HG02938 (cell line): ENCODE data around the gene STRA6.

Experiments
- ATAC-seq: cut with Tn5 transposase; IDR thresholded peaks from one replicate; pipeline ENCODE4 v1.9.1; 2021; ENCODE audit warnings: mild to moderate bottlenecking, moderate library complexity; ENCODE audit not compliant: unreplicated experiment

The STRA6 gene

DNA sequence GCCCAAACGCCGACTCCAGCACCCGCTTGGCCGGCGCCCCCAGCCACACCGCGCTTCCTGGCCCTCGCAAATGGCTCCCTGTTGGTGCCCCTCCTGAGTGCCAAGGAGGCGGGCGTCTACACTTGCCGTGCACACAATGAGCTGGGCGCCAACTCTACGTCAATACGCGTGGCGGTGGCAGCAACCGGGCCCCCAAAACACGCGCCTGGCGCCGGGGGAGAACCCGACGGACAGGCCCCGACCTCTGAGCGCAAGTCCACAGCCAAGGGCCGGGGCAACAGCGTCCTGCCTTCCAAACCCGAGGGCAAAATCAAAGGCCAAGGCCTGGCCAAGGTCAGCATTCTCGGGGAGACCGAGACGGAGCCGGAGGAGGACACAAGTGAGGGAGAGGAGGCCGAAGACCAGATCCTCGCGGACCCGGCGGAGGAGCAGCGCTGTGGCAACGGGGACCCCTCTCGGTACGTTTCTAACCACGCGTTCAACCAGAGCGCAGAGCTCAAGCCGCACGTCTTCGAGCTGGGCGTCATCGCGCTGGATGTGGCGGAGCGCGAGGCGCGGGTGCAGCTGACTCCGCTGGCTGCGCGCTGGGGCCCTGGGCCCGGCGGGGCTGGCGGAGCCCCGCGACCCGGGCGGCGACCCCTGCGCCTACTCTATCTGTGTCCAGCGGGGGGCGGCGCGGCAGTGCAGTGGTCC is 68.7 kb downstream of the STRA6 start:
- no peak for ATAC-seq

DNA sequence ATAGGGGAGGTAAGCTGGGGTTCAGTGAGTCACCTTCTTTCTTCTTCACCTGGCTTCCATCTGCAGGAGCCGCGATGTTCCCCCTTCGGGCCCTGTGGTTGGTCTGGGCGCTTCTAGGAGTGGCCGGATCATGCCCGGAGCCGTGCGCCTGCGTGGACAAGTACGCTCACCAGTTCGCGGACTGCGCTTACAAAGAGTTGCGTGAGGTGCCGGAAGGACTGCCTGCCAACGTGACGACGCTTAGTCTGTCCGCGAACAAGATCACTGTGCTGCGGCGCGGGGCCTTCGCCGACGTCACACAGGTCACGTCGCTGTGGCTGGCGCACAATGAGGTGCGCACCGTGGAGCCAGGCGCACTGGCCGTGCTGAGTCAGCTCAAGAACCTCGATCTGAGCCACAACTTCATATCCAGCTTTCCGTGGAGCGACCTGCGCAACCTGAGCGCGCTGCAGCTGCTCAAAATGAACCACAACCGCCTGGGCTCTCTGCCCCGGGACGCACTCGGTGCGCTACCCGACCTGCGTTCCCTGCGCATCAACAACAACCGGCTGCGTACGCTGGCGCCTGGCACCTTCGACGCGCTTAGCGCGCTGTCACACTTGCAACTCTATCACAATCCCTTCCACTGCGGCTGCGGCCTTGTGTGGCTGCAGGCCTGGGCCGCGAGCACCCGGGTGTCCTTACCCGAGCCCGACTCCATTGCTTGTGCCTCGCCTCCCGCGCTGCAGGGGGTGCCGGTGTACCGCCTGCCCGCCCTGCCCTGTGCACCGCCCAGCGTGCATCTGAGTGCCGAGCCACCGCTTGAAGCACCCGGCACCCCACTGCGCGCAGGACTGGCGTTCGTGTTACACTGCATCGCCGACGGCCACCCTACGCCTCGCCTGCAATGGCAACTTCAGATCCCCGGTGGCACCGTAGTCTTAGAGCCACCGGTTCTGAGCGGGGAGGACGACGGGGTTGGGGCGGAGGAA is 69.6 kb downstream of the STRA6 start:
- ATAC-seq = no peak

- no peak for ATAC-seq
Measured at GRCh38 chr15:74131628-74132413, 70.8 kb downstream of the STRA6 start.

GRCh38 chr15:74130849-74131627 is 71.5 kb downstream of the STRA6 start:
- ATAC-seq = no peak

DNA sequence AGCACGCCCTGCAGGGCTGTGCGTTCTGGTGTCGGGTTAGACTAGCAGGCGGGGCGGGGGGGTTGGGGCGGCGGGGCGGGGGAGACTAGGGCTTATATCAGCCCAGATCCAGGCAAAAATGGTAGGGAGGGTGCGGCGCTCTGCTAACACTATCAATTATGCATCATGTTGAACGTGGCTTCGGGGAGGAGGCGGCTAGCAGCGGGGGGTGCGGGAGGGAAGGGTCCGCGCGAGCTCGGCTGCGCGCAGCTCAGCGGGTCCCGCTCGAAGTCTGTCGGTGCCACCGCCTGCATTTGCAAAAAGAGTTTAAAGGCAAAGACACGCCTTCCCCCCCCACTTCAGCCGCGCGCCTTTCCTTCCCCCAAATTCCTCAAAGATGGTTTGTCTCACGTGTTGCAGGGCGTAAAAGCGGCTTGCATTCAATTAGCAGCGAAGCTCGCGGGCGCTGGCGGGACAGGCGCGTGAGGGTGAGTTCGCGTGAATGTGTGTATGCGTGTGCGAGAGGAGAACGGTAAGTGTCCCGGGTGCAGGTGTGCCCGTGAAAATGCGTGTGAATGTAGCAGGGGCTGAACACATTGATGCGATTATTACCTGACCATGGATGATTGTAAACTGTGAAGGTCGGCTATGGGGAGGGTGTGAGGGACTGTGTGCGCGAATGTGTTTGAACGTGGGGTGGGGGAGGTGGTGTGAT is 72.3 kb downstream of the STRA6 start, which contains the start of gene ISLR2:
ISLR2 (plus strand) TSS at position 432 of the 694 bp plus-strand sequence. CDS start 2,169 bp downstream, outside the sequence.
- ATAC-seq = no peak

GRCh38 chr15:74129586-74130154 is 72.9 kb downstream of the STRA6 start:
- no peak for ATAC-seq
